ENCODE data around the gene TBC1D22A. TPM values are rescaled to one million over a fixed set of nuclear protein-coding genes. Genes with fewer than 3 reads are reported as not detected.

Gene TBC1D22A
- total and polyA plus RNA-seq, 10 of the 15 experiments (the other 5 are each of a cell fraction or from before 2014, with no cell fraction given), result 0.63 to 44.7 (median 27.4) TPM

DNA sequence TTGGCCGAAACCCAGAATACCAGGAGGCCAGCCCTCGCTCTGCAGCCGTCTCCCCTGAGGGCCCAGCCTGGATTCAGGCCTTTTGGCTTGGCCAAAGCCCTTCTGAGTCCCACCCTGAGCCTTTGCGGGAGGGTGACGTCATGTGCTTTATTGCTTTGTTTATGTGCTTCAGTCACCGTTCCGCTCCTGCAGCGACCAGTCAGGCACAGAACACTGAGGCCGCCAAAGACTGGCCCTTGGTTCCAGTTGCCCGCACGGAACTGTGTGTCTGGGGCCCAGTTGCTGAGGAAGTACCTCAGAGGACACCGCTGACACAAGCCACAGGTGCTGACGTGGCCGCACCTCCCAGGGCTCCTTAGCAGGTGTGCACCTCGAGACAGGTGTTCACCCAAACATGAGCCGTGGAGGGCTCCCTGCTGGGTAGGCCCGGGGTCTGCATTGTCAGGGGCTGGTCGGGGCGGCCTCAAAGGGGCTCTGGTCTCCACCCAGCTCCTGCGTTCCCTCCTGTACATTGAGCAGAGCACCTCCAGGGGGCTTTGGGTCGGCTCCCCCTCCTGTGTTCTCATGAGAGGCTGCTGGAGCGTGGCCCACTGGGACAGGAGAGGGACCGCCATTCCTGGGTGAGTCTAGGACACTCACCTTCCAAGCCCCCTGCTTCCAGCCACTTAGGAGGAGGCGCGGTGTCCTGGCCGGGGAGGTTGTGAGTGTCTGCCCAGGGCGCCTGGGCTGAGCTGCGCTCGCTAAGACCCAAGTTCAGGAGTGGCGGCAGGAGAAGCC is 376.8 kb downstream of the TBC1D22A start:
- Histone ChIP-seq H4K20me1 (ENCODE audit: control insufficient read depth, insufficient read depth) (no peaks in the 10 kb centered on the region), H2AFZ (ENCODE audit: control insufficient read depth, low read depth, low read length) (no peak overlapping the region), H3K36me3 (ENCODE audit: control insufficient read depth in 2 of 2, insufficient read depth in 2 of 2, low read length in 1 of 2) (no peaks in the 10 kb centered on the region; a peak in 1 of 4 replicates), H3K9me3 (replicated peaks; ENCODE audit: control insufficient read depth, insufficient read depth, low read length) (no peaks in the 10 kb centered on the region), H3K27ac (ENCODE audit: control insufficient read depth, insufficient read depth) (no peak overlapping the region), H3K79me2 (ENCODE audit: control insufficient read depth, insufficient read depth, low read length) (no peaks in the 10 kb centered on the region), H3K4me3 (no peak overlapping the region), H3K27me3 (replicated peaks in 1 of 2; ENCODE audit: control insufficient read depth in 2 of 2, insufficient read depth in 2 of 2, low read length in 1 of 2) (no peaks in the 10 kb centered on the region), H3K9ac (ENCODE audit: control insufficient read depth, insufficient read depth, low read length) (no peak overlapping the region), H3K4me1 (ENCODE audit: control insufficient read depth, insufficient read depth, low read length) (no peaks in the 10 kb centered on the region), H3K4me2 (ENCODE audit: control insufficient read depth, insufficient read depth) (no peak overlapping the region)
- 98% methylated on average over 30 of the region's 30 CpGs for WGBS (ENCODE audit: insufficient coverage, insufficient replicate concordance, low lambda C conversion rate, missing lambda C conversion rate)
- CTCF ChIA-PET, result no interaction called here
- no peak for FAIRE-seq
- intact Hi-C loops (cut with micrococcal nuclease; ENCODE audit: unreplicated experiment), result no loop called here
- DNase-seq (ENCODE audit: low read depth, low spot score), result no peak
- in situ Hi-C loops (cut with MboI), result no loop called here
- BruUV-seq (replicated peaks), result no TSS peak
- POLR2A ChIA-PET, result no interaction called here
- SMC1A ChIA-PET (ENCODE audit: uncharacterized antibody, unreplicated experiment), result no interaction called here
- RAD21 ChIA-PET (ENCODE audit: unreplicated experiment), result no interaction called here
- ATAC-seq, result no peak
- TF ChIP-seq HDAC2 (IDR thresholded peaks at IDR 0.05) (no peak), CBX3 (IDR thresholded peaks at IDR 0.05; ENCODE audit: borderline replicate concordance, low read depth) (no peak), SRF (IDR thresholded peaks at IDR 0.05; ENCODE audit: low read depth in 2 of 2, low read length in 2 of 2) (no peak), ASH2L (IDR thresholded peaks at IDR 0.05; ENCODE audit: borderline replicate concordance, low read depth) (no peak), STAT3 (IDR thresholded peaks at IDR 0.05; ENCODE audit: low read depth, low read length) (no peak), GATAD2B (conservative IDR thresholded peaks at IDR 0.05; ENCODE audit: low read depth) (no peak), ZZZ3 (IDR thresholded peaks at IDR 0.05; ENCODE audit: control insufficient read depth, insufficient read length, low read depth) (no peak), CREB1 (IDR thresholded peaks at IDR 0.05; ENCODE audit: low read depth) (no peak), SMC3 (IDR thresholded peaks at IDR 0.05; ENCODE audit: borderline replicate concordance, low read length) (no peak), JUNB (IDR thresholded peaks at IDR 0.05) (no peak), MTA3 (IDR thresholded peaks at IDR 0.05; ENCODE audit: borderline replicate concordance, low read length) (no peak), POU2F2 (IDR thresholded peaks at IDR 0.05; ENCODE audit: borderline replicate concordance, low read depth, low read length) (no peak), NR2C2 (IDR thresholded peaks at IDR 0.05; ENCODE audit: borderline replicate concordance, control insufficient read depth, insufficient read length, low read depth) (no peak), CHD2 (IDR thresholded peaks at IDR 0.05; ENCODE audit: borderline replicate concordance, low read depth, low read length) (no peak)
- TF ChIP-seq, protein P1, sequence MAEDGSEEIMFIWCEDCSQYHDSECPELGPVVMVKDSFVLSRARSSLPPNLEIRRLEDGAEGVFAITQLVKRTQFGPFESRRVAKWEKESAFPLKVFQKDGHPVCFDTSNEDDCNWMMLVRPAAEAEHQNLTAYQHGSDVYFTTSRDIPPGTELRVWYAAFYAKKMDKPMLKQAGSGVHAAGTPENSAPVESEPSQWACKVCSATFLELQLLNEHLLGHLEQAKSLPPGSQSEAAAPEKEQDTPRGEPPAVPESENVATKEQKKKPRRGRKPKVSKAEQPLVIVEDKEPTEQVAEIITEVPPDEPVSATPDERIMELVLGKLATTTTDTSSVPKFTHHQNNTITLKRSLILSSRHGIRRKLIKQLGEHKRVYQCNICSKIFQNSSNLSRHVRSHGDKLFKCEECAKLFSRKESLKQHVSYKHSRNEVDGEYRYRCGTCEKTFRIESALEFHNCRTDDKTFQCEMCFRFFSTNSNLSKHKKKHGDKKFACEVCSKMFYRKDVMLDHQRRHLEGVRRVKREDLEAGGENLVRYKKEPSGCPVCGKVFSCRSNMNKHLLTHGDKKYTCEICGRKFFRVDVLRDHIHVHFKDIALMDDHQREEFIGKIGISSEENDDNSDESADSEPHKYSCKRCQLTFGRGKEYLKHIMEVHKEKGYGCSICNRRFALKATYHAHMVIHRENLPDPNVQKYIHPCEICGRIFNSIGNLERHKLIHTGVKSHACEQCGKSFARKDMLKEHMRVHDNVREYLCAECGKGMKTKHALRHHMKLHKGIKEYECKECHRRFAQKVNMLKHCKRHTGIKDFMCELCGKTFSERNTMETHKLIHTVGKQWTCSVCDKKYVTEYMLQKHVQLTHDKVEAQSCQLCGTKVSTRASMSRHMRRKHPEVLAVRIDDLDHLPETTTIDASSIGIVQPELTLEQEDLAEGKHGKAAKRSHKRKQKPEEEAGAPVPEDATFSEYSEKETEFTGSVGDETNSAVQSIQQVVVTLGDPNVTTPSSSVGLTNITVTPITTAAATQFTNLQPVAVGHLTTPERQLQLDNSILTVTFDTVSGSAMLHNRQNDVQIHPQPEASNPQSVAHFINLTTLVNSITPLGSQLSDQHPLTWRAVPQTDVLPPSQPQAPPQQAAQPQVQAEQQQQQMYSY (CRISPR knock-in tag; IDR thresholded peaks at IDR 0.05), result no peak
- TF ChIP-seq, protein P2, sequence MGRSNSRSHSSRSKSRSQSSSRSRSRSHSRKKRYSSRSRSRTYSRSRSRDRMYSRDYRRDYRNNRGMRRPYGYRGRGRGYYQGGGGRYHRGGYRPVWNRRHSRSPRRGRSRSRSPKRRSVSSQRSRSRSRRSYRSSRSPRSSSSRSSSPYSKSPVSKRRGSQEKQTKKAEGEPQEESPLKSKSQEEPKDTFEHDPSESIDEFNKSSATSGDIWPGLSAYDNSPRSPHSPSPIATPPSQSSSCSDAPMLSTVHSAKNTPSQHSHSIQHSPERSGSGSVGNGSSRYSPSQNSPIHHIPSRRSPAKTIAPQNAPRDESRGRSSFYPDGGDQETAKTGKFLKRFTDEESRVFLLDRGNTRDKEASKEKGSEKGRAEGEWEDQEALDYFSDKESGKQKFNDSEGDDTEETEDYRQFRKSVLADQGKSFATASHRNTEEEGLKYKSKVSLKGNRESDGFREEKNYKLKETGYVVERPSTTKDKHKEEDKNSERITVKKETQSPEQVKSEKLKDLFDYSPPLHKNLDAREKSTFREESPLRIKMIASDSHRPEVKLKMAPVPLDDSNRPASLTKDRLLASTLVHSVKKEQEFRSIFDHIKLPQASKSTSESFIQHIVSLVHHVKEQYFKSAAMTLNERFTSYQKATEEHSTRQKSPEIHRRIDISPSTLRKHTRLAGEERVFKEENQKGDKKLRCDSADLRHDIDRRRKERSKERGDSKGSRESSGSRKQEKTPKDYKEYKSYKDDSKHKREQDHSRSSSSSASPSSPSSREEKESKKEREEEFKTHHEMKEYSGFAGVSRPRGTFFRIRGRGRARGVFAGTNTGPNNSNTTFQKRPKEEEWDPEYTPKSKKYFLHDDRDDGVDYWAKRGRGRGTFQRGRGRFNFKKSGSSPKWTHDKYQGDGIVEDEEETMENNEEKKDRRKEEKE (IDR thresholded peaks at IDR 0.05), result no peak
- TF ChIP-seq, protein P3, sequence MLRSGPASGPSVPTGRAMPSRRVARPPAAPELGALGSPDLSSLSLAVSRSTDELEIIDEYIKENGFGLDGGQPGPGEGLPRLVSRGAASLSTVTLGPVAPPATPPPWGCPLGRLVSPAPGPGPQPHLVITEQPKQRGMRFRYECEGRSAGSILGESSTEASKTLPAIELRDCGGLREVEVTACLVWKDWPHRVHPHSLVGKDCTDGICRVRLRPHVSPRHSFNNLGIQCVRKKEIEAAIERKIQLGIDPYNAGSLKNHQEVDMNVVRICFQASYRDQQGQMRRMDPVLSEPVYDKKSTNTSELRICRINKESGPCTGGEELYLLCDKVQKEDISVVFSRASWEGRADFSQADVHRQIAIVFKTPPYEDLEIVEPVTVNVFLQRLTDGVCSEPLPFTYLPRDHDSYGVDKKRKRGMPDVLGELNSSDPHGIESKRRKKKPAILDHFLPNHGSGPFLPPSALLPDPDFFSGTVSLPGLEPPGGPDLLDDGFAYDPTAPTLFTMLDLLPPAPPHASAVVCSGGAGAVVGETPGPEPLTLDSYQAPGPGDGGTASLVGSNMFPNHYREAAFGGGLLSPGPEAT (IDR thresholded peaks at IDR 0.05; ENCODE audit: low read depth), result no peak

Data from GM12878 (cell line).